Ishikawa (cell line): ENCODE data around the gene CLMN.

ENCODE experiments used
- CEBPB ChIP-seq: IDR thresholded peaks from 2 replicates; pipeline ENCODE4 v1.6.1; 2012
- CREB1 ChIP-seq: IDR thresholded peaks from 2 replicates; pipeline ENCODE4 v1.6.1; 2012; ENCODE audit warnings: low read depth
- EGR1 ChIP-seq: IDR thresholded peaks from 2 replicates; pipeline ENCODE4 v1.6.1; 2012
- EP300 ChIP-seq: IDR thresholded peaks from 2 replicates; pipeline ENCODE4 v1.6.1; 2012; ENCODE audit warnings: borderline replicate concordance
- MAX ChIP-seq: IDR thresholded peaks from 2 replicates; pipeline ENCODE4 v1.6.1; 2012
- NFIC ChIP-seq: IDR thresholded peaks from 2 replicates; pipeline ENCODE4 v1.6.1; 2012
- RAD21 ChIP-seq: IDR thresholded peaks from 2 replicates; pipeline ENCODE4 v1.6.1; 2012; ENCODE audit warnings: low read depth
- REST ChIP-seq: IDR thresholded peaks from 2 replicates; pipeline ENCODE4 v1.6.1; 2012; ENCODE audit warnings: low read depth, mild to moderate bottlenecking
- TAF1 ChIP-seq: IDR thresholded peaks from 2 replicates; pipeline ENCODE4 v1.6.1; 2012; ENCODE audit warnings: low read depth, mild to moderate bottlenecking
- TCF12 ChIP-seq: IDR thresholded peaks from 2 replicates; pipeline ENCODE4 v1.6.1; 2012; ENCODE audit warnings: low read depth
- YY1 ChIP-seq: IDR thresholded peaks from 2 replicates; pipeline ENCODE4 v1.6.1; 2012; ENCODE audit warnings: low read depth

GRCh38 chr14:95354834-95355233, 35.1 kb upstream of the CLMN start:
- TF ChIP-seq RAD21 (no peak), EGR1 (no peak), REST (no peak), EP300 (no peak), CEBPB (no peak), NFIC (no peak), TCF12 (no peak), MAX (no peak), TAF1 (no peak), CREB1 (no peak), YY1 (no peak)
